Suprapubic skin (tissue), 3 donors: ENCODE data around the gene HIVEP3.

ENCODE experiments used
- EP300 ChIP-seq: sonication (generic); formaldehyde crosslinking; IDR thresholded peaks from one replicate; pipeline ENCODE4 v1.6.1; 2017; ENCODE audit warnings: antibody characterized with exemption
- POLR2A ChIP-seq, 2 donors: fragments of 450-650 bp; IDR thresholded peaks; one replicate each; pipeline ENCODE4 v1.6.1; 2017; ENCODE audit warnings: antibody characterized with exemption in 2 of 2, mild to moderate bottlenecking in 2 of 2, moderate library complexity in 2 of 2
- TF ChIP-seq, protein P1 (sequence below), 2 donors: fragments of 200-600 bp in 1 of 2; fragments of 450-650 bp in 1 of 2; sonication (generic) in 1 of 2; IDR thresholded peaks; one replicate each; pipeline ENCODE4 v1.5.1; 2016 to 2019; ENCODE audit warnings: antibody characterized with exemption in 2 of 2, mild to moderate bottlenecking in 1 of 2, moderate library complexity in 1 of 2

DNA sequence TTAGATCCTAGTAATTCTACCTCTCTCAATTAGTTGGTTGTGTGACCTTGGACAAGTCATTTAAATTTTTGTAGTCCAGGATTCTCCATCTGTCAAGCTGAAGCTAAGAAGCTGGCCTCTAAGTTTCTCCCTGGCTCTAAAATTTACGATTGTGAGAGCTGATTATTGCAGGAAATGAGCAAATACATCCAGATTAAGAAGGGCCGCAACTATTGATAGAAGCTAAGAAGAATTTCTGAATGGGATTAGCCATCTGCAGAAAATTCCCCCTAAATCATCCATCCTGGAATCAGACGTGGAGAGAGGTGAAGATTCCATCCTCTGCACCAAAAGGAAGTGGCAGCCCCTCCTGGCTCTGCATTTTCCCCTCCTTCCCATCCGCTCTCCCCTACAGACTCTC is 55.0 kb downstream of the HIVEP3 start:
- TF ChIP-seq, protein P1, sequence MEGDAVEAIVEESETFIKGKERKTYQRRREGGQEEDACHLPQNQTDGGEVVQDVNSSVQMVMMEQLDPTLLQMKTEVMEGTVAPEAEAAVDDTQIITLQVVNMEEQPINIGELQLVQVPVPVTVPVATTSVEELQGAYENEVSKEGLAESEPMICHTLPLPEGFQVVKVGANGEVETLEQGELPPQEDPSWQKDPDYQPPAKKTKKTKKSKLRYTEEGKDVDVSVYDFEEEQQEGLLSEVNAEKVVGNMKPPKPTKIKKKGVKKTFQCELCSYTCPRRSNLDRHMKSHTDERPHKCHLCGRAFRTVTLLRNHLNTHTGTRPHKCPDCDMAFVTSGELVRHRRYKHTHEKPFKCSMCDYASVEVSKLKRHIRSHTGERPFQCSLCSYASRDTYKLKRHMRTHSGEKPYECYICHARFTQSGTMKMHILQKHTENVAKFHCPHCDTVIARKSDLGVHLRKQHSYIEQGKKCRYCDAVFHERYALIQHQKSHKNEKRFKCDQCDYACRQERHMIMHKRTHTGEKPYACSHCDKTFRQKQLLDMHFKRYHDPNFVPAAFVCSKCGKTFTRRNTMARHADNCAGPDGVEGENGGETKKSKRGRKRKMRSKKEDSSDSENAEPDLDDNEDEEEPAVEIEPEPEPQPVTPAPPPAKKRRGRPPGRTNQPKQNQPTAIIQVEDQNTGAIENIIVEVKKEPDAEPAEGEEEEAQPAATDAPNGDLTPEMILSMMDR (IDR thresholded peaks at IDR 0.05): no peak
- TF ChIP-seq POLR2A (IDR thresholded peaks at IDR 0.05): no peak
- TF ChIP-seq EP300: no peak
